ENCODE measurements around the gene PNRC1.

PNRC1 gene

GRCh38 chr6:89098461-89098860, 17.9 kb downstream of the PNRC1 start:
- TF ChIP-seq ZBTB7A (IDR thresholded peaks at IDR 0.05; ENCODE audit: low read depth) (no peak), USF1 (IDR thresholded peaks at IDR 0.05) (no peak), CREB1 (IDR thresholded peaks at IDR 0.05; ENCODE audit: low read depth) (no peak), CEBPB (IDR thresholded peaks at IDR 0.05) (no peak), REST (IDR thresholded peaks at IDR 0.05; ENCODE audit: low read depth) (no peak), EP300 (IDR thresholded peaks at IDR 0.05; ENCODE audit: borderline replicate concordance) (no peak)
- TF ChIP-seq, protein P1, sequence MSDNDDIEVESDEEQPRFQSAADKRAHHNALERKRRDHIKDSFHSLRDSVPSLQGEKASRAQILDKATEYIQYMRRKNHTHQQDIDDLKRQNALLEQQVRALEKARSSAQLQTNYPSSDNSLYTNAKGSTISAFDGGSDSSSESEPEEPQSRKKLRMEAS (IDR thresholded peaks at IDR 0.05): no peak

DNA sequence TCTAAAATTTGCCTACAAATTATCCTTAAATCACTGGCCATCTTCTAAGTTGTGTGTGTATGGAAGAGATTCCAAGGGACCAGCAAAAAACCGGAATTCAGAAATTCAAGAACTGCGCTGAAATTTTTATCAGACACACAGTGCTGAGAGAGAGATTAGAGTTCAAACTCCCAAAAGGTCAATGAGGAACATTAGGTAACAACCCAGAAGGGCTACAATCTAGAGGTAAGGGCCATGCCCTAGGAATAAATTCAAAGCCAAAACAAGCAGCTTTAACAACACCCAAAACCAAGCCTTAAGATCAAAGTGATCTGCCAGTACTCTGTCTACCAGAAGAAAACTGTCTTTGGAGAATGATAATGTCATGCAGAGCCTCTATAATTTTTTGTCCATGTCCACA, 19.6 kb downstream of the PNRC1 start:
- TF ChIP-seq CREB1 (IDR thresholded peaks at IDR 0.05; ENCODE audit: low read depth): no peak
- no peak for TF ChIP-seq NFIC (IDR thresholded peaks at IDR 0.05)
- no peak for TF ChIP-seq EP300 (IDR thresholded peaks at IDR 0.05; ENCODE audit: borderline replicate concordance)
- no peak for TF ChIP-seq RAD21 (IDR thresholded peaks at IDR 0.05; ENCODE audit: low read depth)
- TF ChIP-seq TCF12 (IDR thresholded peaks at IDR 0.05; ENCODE audit: low read depth): no peak
- no peak for TF ChIP-seq FOXM1 (IDR thresholded peaks at IDR 0.05; ENCODE audit: borderline replicate concordance, low read depth)
- TF ChIP-seq, protein P1 (IDR thresholded peaks at IDR 0.05): no peak
- TF ChIP-seq REST (IDR thresholded peaks at IDR 0.05; ENCODE audit: low read depth): no peak
- TF ChIP-seq CEBPB (IDR thresholded peaks at IDR 0.05): no peak
- no peak for TF ChIP-seq TAF1 (IDR thresholded peaks at IDR 0.05; ENCODE audit: low read depth)
- TF ChIP-seq YY1 (IDR thresholded peaks at IDR 0.05; ENCODE audit: low read depth): no peak
- no peak for TF ChIP-seq ZBTB7A (IDR thresholded peaks at IDR 0.05; ENCODE audit: low read depth)

- TF ChIP-seq TCF12 (IDR thresholded peaks at IDR 0.05; ENCODE audit: low read depth): no peak
- no peak for TF ChIP-seq FOXM1 (IDR thresholded peaks at IDR 0.05; ENCODE audit: borderline replicate concordance, low read depth)
- TF ChIP-seq CREB1 (IDR thresholded peaks at IDR 0.05; ENCODE audit: low read depth): no peak
- TF ChIP-seq TAF1 (IDR thresholded peaks at IDR 0.05; ENCODE audit: low read depth): no peak
- TF ChIP-seq TEAD4 (IDR thresholded peaks at IDR 0.05): no peak
- no peak for TF ChIP-seq REST (IDR thresholded peaks at IDR 0.05; ENCODE audit: low read depth)
- TF ChIP-seq ZBTB7A (IDR thresholded peaks at IDR 0.05; ENCODE audit: low read depth): no peak
- TF ChIP-seq EGR1 (IDR thresholded peaks at IDR 0.05): no peak
- no peak for TF ChIP-seq NFIC (IDR thresholded peaks at IDR 0.05)
- TF ChIP-seq, protein P1 (IDR thresholded peaks at IDR 0.05): no peak
Observed at GRCh38 chr6:89110284-89110683, 29.7 kb downstream of the PNRC1 start.

- no peak for TF ChIP-seq EP300 (IDR thresholded peaks at IDR 0.05; ENCODE audit: borderline replicate concordance)
- TF ChIP-seq EGR1 (IDR thresholded peaks at IDR 0.05): no peak
- no peak for TF ChIP-seq CREB1 (IDR thresholded peaks at IDR 0.05; ENCODE audit: low read depth)
- TF ChIP-seq YY1 (IDR thresholded peaks at IDR 0.05; ENCODE audit: low read depth): no peak
- TF ChIP-seq, protein P1 (IDR thresholded peaks at IDR 0.05): no peak
- TF ChIP-seq USF1 (IDR thresholded peaks at IDR 0.05): no peak
- no peak for TF ChIP-seq TCF12 (IDR thresholded peaks at IDR 0.05; ENCODE audit: low read depth)
- no peak for TF ChIP-seq REST (IDR thresholded peaks at IDR 0.05; ENCODE audit: low read depth)
- no peak for TF ChIP-seq NFIC (IDR thresholded peaks at IDR 0.05)
- TF ChIP-seq RAD21 (IDR thresholded peaks at IDR 0.05; ENCODE audit: low read depth): no peak
- TF ChIP-seq TAF1 (IDR thresholded peaks at IDR 0.05; ENCODE audit: low read depth): no peak
- TF ChIP-seq CEBPB (IDR thresholded peaks at IDR 0.05): no peak
- no peak for TF ChIP-seq TEAD4 (IDR thresholded peaks at IDR 0.05)
- no peak for TF ChIP-seq ZBTB7A (IDR thresholded peaks at IDR 0.05; ENCODE audit: low read depth)
Observed at GRCh38 chr6:89111933-89112332, 31.4 kb downstream of the PNRC1 start.

Measured in Ishikawa (cell line).